NCI-H128 (cell line): ENCODE measurements around the gene TSHR.

Experiments used
- DNase-seq: peaks from one replicate; lab custom pipeline; 2025; ENCODE audit not compliant: unreplicated experiment; lab: John Stamatoyannopoulos, UW

Gene TSHR

DNA sequence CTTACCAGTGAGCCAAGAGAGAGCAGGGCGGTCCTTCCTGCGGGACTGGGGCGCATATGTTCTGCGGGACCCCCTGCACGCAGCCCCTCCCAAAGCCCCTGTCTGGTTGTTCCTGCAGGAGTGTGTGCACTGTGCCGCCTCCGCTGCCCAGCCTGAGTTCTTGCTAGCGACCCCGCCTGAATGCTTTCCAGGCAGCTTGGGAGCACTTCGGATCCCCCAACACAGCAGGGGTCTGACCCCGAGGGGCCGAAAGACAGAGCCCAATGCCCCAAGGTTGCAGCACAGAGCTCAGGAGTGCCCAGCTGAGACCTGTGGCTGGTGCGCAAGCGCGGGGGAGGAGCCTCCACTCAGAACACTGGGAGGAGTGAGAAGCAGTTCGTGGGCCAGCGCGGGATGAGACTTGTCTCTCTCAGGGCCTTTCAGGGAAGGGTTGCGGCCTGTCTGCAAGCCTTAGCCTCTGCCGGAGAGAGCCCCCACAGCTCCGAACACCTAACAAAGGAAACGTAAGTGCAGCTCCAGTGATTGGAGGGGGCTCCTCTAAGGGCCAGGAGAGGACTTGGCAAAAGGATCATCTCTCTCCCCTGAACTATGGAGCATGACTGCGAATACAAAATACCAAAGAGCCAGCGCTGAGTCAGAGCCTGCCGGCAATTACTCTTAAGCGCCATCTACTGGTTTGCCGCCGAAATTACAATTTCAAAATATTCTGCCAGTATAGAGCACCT lies 214.8 kb downstream of the TSHR start:
- peak; percentile 91 for DNase-seq

GRCh38 chr14:81170829-81171195 lies 215.4 kb downstream of the TSHR start:
- no peak for DNase-seq

DNA sequence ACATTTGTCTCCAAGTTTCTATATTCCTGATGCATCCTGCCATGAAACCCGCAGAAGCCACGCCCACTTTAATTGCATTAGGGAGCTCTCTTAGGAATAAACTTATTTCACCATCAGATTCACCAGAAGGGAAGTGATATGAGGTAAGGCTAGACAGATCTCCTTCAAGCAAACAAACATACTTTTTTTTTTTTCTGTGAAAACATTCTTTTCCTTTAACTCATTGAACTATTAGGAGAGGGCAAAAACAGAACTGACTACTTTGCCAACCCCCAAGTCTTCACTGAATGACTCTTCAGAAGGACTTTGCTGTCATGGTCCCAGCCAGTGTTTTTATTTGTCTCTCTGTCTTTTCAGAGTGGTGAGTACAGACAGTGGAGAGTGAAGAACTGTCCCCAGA lies 216.9 kb downstream of the TSHR start:
- DNase-seq, result no peak

DNA sequence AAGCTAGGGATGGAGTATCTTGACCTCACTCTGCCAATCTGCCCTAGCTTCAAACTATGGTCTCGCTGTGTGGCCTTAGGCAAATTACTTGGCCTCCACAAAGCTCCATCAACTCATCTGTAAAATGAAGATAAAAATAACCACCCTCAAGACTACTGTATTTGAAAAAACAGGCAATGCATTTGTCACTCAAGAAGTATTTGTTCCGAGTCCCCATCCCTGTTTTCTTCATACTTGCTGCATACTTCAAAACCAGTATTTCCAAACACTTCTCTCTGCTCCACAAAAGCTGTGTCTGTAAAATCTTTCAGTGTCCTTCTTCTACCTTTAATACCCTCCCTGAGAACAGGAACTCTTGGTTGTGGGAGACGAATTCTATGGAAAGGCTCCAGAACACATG lies 217.5 kb downstream of the TSHR start:
- DNase-seq, result no peak

GRCh38 chr14:81176241-81176640 lies 220.8 kb downstream of the TSHR start:
- DNase-seq, result no peak

GRCh38 chr14:81177225-81177624 lies 221.8 kb downstream of the TSHR start:
- no peak for DNase-seq

GRCh38 chr14:81178063-81178462 lies 222.6 kb downstream of the TSHR start:
- DNase-seq, result no peak

- no peak for DNase-seq
Measured at GRCh38 chr14:81179631-81180030, 224.2 kb downstream of the TSHR start.

GRCh38 chr14:81187832-81188522 lies 232.6 kb downstream of the TSHR start:
- DNase-seq, result no peak

DNA sequence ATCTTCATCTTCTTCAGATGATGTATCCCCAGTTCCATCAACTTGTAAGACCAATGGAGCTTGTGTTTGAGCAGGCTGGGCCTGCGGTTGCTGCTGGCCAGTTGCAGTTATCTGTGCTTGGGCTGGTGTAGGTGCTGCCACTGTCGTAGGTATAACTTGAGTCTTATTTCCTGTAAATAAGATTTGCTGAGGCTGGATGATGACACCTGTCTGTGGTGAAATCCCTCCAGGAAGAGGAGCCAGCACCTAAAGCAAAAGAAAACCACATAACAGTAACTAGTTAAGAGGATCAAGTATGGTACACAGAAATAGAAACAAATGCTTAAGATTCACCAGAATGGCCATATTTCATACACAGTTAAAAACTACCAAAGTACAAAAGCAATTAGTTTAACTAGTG lies 237.2 kb downstream of the TSHR start:
- no peak for DNase-seq

DNA sequence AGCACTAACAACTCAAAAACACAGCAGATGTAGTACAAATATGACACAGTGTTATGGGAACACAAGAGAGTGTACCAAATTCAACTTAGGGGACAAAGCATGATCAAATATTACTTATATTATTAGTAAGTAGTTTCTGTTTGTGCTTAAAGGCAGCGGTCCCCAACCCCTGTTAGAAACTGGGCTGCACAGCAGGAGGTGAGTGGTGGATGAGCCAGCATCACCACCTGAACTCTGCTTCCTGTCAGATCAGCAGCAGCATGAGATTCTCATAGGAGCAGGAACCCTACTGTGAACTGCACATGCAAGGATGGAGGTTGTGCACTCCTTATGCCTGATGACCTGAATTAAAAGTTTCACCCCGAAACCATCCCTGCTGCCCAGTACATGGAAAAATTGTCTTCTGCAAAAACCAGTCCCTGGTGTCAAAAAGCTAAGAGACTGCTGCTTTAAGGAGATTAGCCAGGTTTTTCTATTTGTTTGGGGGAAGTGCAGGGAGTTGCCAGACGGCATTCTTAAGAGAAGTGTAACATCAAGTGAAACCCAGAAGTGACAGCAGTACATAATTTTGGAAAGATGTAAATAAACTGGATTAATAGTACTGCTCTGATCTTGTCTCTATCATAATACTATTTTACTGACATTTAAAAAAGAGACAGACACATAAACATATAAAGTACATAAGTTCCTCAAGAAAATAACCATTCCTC lies 238.7 kb downstream of the TSHR start:
- no peak for DNase-seq
